OCI-LY1 (cell line): ENCODE results near the gene CLIP2.

Experiments used
- EZH2 ChIP-seq: fragments of 200-600 bp; sonication (generic), shearing (Covaris generic); IDR thresholded peaks from 2 replicates; pipeline ENCODE4 v1.8.0; 2017; ENCODE audit warnings: borderline replicate concordance, mixed run types, mild to moderate bottlenecking, antibody characterized with exemption, low read length, moderate library complexity, mixed read lengths
- TF ChIP-seq, protein P1 (sequence below): fragments of 200-600 bp; sonication (generic), shearing (Covaris generic); IDR thresholded peaks from 2 replicates; pipeline ENCODE4 v1.5.1; 2017; ENCODE audit warnings: mild to moderate bottlenecking, antibody characterized with exemption, low read length, moderate library complexity, mixed read lengths

DNA sequence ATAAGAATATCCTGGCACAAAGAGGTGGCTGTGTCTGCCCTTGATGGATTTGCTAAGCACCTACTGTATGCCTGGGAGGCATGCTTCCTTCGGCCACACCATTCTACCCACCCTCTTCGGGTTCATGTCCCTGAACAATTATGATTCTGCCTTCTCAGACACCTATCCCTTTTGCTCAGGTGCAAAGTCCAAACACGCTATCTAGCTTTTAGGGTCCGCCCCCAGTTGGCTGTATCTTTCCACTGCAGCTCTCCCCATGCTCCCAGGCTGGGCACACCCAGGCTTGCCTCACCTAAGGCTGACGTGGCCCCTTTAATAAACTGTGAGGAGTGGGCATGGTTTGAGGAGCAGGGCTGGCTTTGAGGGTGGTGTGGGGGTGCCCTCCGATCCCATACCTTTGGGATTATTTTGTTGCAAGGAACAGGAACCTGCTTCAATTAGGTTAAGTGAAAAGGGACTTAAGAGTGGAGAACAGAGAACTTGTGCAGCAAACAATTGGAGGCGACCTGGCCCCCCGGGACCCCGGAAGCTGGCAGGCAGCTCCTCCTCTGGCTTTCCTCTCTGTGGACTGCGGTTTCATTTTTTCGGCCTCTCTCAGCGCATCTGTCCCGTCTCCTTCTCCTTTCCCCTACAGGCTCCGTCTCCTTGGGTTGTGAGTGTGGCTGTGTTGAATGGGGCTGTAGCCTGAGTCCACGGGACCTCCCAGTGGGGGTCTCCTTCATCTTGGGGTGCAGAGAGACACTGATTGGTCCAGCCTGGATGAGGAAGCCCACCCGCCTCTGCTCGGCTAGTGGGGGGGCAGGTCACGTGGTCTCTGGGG is 3.8 kb downstream of the CLIP2 start:
- TF ChIP-seq, protein P1, sequence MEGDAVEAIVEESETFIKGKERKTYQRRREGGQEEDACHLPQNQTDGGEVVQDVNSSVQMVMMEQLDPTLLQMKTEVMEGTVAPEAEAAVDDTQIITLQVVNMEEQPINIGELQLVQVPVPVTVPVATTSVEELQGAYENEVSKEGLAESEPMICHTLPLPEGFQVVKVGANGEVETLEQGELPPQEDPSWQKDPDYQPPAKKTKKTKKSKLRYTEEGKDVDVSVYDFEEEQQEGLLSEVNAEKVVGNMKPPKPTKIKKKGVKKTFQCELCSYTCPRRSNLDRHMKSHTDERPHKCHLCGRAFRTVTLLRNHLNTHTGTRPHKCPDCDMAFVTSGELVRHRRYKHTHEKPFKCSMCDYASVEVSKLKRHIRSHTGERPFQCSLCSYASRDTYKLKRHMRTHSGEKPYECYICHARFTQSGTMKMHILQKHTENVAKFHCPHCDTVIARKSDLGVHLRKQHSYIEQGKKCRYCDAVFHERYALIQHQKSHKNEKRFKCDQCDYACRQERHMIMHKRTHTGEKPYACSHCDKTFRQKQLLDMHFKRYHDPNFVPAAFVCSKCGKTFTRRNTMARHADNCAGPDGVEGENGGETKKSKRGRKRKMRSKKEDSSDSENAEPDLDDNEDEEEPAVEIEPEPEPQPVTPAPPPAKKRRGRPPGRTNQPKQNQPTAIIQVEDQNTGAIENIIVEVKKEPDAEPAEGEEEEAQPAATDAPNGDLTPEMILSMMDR, result no peak
- no peak for TF ChIP-seq EZH2
